SK-N-MC (cell line): ENCODE data around the gene FAM124A.

Experiments
- DNase-seq: peaks from one replicate; pipeline ENCODE4 v3.0.0-alpha.2; 2011; ENCODE audit warnings: low read depth, low spot score
- H3K27ac ChIP-seq: fragments of 200-600 bp; sonication (generic); 2 replicates; pipeline ENCODE4 v1.5.1; 2016; ENCODE audit warnings: mixed run types
- H3K36me3 ChIP-seq: fragments of 200-600 bp; sonication (generic); 2 replicates; pipeline ENCODE4 v1.6.1; 2017; ENCODE audit warnings: antibody characterized with exemption, low read length, mixed read lengths; ENCODE audit not compliant: insufficient read depth
- H3K4me3 ChIP-seq: fragments of 200-600 bp; sonication (generic); 2 replicates; pipeline ENCODE4 v1.5.1; 2016
- H3K9ac ChIP-seq: fragments of 200-600 bp; sonication (generic); 2 replicates; pipeline ENCODE4 v1.8.0; 2017; ENCODE audit warnings: mixed run types, mixed read lengths; ENCODE audit not compliant: insufficient read length
- H3K9me3 ChIP-seq: fragments of 200-600 bp; sonication (generic); 2 replicates; pipeline ENCODE4 v1.6.1; 2017; ENCODE audit warnings: low read depth, mild to moderate bottlenecking, antibody characterized with exemption, low read length, moderate library complexity, mixed read lengths
- EZH2 ChIP-seq: fragments of 200-600 bp; sonication (generic); IDR thresholded peaks from one replicate; pipeline ENCODE4 v1.6.1; 2017; ENCODE audit warnings: antibody characterized with exemption
- FOXP2 ChIP-seq: optimal IDR thresholded peaks from 2 replicates; pipeline ENCODE3; 2011; ENCODE audit warnings: mild to moderate bottlenecking, moderate library complexity; ENCODE audit not compliant: insufficient read depth; ENCODE audit errors: extremely low read length, control extremely low read depth
- POLR2AphosphoS5 ChIP-seq: IDR thresholded peaks from 2 replicates; pipeline ENCODE4 v1.6.1; 2012; ENCODE audit warnings: mild to moderate bottlenecking, low read depth, low read length, borderline replicate concordance

The FAM124A gene

GRCh38 chr13:51233117-51233826, 11.1 kb downstream of the FAM124A start:
- TF ChIP-seq FOXP2 (no peak), POLR2AphosphoS5 (no peak)

DNA sequence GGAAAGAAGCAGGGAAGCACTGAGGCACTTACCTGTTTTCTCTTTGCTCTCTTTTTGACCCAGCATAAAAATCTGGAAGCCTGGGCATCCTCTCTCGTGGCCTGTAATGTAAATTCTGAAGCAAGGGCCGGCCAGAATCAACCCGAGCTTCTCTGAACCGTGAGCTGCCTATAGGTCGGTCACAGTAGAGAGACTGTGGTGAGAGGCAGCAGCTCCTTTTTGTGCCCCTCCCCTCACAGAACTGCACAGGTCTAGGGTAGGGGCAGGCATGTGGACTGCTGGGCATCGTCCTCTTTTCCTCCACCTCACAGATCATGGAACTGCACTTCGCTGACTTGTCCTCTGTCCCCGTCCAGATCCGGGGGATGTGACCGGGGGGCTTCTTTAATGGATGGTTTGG, 12.5 kb downstream of the FAM124A start:
- DNase-seq = no peak
- H3K9me3 ChIP-seq = no peaks in the 10 kb centered on the region
- H3K4me3 ChIP-seq = no peak overlapping the region
- no peak overlapping the region for H3K27ac ChIP-seq
- TF ChIP-seq FOXP2 (no peak), EZH2 (no peak), POLR2AphosphoS5 (no peak)
- H3K9ac ChIP-seq = no peak overlapping the region
- peaks cover 14% of the 10 kb centered on the region for H3K36me3 ChIP-seq

More at GRCh38 chr13:51233117-51233826, 11.1 kb downstream of the FAM124A start:
- peaks cover 14% of the 10 kb centered on the region for H3K36me3 ChIP-seq
- H3K27ac ChIP-seq = no peak overlapping the region
- no peak for DNase-seq
- no peaks in the 10 kb centered on the region for H3K9me3 ChIP-seq
- H3K9ac ChIP-seq = no peak overlapping the region
- no peak overlapping the region for H3K4me3 ChIP-seq

- no peaks in the 10 kb centered on the region for H3K9me3 ChIP-seq
- no peak overlapping the region; the same call in 1 of the 2 replicates for H3K27ac ChIP-seq
- no peak overlapping the region for H3K9ac ChIP-seq
- H3K36me3 ChIP-seq = peaks cover 14% of the 10 kb centered on the region
- no peak overlapping the region for H3K4me3 ChIP-seq
- no peak for TF ChIP-seq FOXP2
- no peak for TF ChIP-seq POLR2AphosphoS5
- no peak for TF ChIP-seq EZH2
- DNase-seq = no peak
Observed at GRCh38 chr13:51235186-51235585, 13.0 kb downstream of the FAM124A start.

- Histone ChIP-seq H3K36me3 (peaks cover 14% of the 10 kb centered on the region), H3K9me3 (no peaks in the 10 kb centered on the region), H3K27ac (no peak overlapping the region), H3K9ac (no peak overlapping the region), H3K4me3 (no peak overlapping the region)
- TF ChIP-seq POLR2AphosphoS5 = no peak
- DNase-seq = no peak
Observed at GRCh38 chr13:51235756-51236490, 13.7 kb downstream of the FAM124A start.

DNA sequence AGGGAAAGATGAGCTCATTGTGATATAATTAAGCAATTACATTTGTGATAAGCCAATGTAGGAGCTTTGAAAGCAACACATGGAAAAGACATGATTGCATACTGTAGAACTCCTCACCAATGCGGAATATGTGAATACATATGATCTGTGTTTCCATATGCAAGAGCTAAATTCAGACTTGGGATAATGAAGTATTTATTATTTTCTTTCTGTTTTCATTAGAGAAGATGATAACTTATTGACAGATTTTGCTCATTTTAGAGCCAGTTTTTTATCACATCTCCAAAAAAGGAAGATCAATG, 14.2 kb downstream of the FAM124A start:
- DNase-seq = no peak

GRCh38 chr13:51237386-51237785, 15.2 kb downstream of the FAM124A start:
- no peak overlapping the region for H3K4me3 ChIP-seq
- no peak overlapping the region for H3K27ac ChIP-seq
- H3K36me3 ChIP-seq = peaks cover 9% of the 10 kb centered on the region
- TF ChIP-seq EZH2 = no peak
- TF ChIP-seq FOXP2 = no peak
- no peak for TF ChIP-seq POLR2AphosphoS5
- H3K9me3 ChIP-seq = no peaks in the 10 kb centered on the region
- no peak overlapping the region for H3K9ac ChIP-seq
- no peak for DNase-seq

More for the DNA sequence above, 14.2 kb downstream of the FAM124A start:
- TF ChIP-seq EZH2 (no peak), POLR2AphosphoS5 (no peak), FOXP2 (no peak)
- Histone ChIP-seq H3K36me3 (peaks cover 14% of the 10 kb centered on the region), H3K9me3 (no peaks in the 10 kb centered on the region), H3K9ac (no peak overlapping the region), H3K4me3 (no peak overlapping the region), H3K27ac (no peak overlapping the region)

GRCh38 chr13:51237887-51238286, 15.7 kb downstream of the FAM124A start:
- Histone ChIP-seq H3K9me3 (no peaks in the 10 kb centered on the region), H3K27ac (no peak overlapping the region)
- no peak for DNase-seq

DNA sequence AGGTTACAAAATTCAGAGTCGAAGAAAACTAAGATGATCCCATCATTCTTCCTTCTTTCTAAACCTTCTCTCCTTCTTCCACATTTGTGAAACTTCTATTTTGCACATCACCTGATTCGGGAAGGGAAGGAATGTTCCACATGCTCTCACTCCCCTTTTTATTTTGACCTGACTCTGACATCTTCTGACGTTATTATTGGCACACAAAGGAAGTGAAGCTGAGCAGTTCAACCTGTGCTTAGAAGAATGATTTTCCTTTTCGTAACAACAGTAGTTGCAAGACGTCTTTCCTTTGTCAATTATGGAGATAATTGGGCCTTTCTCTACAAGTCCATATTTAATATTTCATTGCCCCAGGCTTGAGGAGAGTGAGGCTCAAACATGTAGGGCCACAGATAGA, 18.0 kb downstream of the FAM124A start:
- TF ChIP-seq FOXP2 (no peak), EZH2 (no peak), POLR2AphosphoS5 (no peak)
- H3K27ac ChIP-seq = peak overlapping the region; percentile 96
- no peak overlapping the region for H3K9ac ChIP-seq
- H3K9me3 ChIP-seq = no peaks in the 10 kb centered on the region
- H3K4me3 ChIP-seq = no peak overlapping the region
- no peaks in the 10 kb centered on the region for H3K36me3 ChIP-seq
- no peak for DNase-seq

More at GRCh38 chr13:51237887-51238286, 15.7 kb downstream of the FAM124A start:
- H3K4me3 ChIP-seq = no peak overlapping the region
- peaks cover 4% of the 10 kb centered on the region for H3K36me3 ChIP-seq
- no peak for TF ChIP-seq POLR2AphosphoS5
- TF ChIP-seq EZH2 = no peak
- no peak overlapping the region for H3K9ac ChIP-seq

DNA sequence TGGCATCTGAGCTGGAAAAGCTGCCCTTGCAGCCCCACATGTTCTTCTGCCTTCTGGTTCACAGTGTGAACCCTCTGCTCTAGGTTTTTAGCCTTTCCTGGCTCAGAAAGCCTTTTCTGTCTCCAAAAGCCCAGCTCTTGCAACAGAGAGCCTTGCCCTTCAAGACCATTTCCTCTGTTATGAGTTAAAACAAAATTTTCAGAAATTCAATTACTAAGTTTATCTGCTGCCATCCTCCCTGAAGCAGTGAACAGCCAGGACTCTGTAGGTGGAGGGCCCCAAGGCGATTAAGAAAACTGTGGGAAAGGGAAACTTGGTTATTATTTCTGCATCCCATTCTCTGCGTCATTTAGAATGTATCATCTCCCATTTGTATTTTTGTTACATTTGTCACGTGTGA, 18.8 kb downstream of the FAM124A start:
- peak; percentile 55 for DNase-seq
- TF ChIP-seq POLR2AphosphoS5 = no peak
- no peak for TF ChIP-seq EZH2
- no peak for TF ChIP-seq FOXP2
- peak overlapping the region; percentile 96 for H3K27ac ChIP-seq

More for the DNA sequence above, 18.8 kb downstream of the FAM124A start:
- peak overlapping the region; percentile 54 for H3K4me3 ChIP-seq
- H3K9me3 ChIP-seq = no peaks in the 10 kb centered on the region
- H3K36me3 ChIP-seq = no peaks in the 10 kb centered on the region
- H3K9ac ChIP-seq = peak overlapping the region; percentile 24
